HepG2 (cell line): ENCODE results near the gene TPGS1. TPM values are rescaled to one million over a fixed set of nuclear protein-coding genes. Genes with fewer than 3 reads are reported as not detected.

Experiments
- AHR ChIP-seq: IDR thresholded peaks from 2 replicates; pipeline ENCODE4 v1.6.1; 2018; ENCODE audit warnings: missing genetic modification reagents, missing compliant biosample characterization
- CBX1 ChIP-seq: IDR thresholded peaks from one replicate; pipeline ENCODE4 v1.6.1; 2016; ENCODE audit warnings: antibody characterized with exemption, low read depth
- DPF2 ChIP-seq: sonication (generic); formaldehyde crosslinking; IDR thresholded peaks from 2 replicates; pipeline ENCODE4 v1.4.0; 2020; ENCODE audit warnings: mild to moderate bottlenecking, low read depth, missing genetic modification reagents, borderline replicate concordance
- GMEB1 ChIP-seq: sonication (generic); formaldehyde crosslinking; IDR thresholded peaks from 2 replicates; pipeline ENCODE4 v1.5.1; 2020; ENCODE audit warnings: missing genetic modification reagents, mild to moderate bottlenecking, borderline replicate concordance
- MBNL3 ChIP-seq: fragments of 250-450 bp; sonication (Bioruptor Pico); conservative IDR thresholded peaks from 2 replicates; pipeline ENCODE4 v1.8.0; 2022; ENCODE audit warnings: mild to moderate bottlenecking, inconsistent platforms
- MYNN ChIP-seq: sonication (generic); formaldehyde crosslinking; IDR thresholded peaks from 2 replicates; pipeline ENCODE4 v1.4.0; 2020; ENCODE audit warnings: mild to moderate bottlenecking, low read depth, missing genetic modification reagents
- SALL1 ChIP-seq: sonication (generic); formaldehyde crosslinking; IDR thresholded peaks from 2 replicates; pipeline ENCODE4 v1.8.0; 2022; ENCODE audit warnings: mild to moderate bottlenecking, missing genetic modification reagents
- TIGD3 ChIP-seq: sonication (generic); formaldehyde crosslinking; IDR thresholded peaks from 2 replicates; pipeline ENCODE4 v1.5.1; 2020; ENCODE audit warnings: mild to moderate bottlenecking, missing genetic modification reagents, borderline replicate concordance
- YEATS4 ChIP-seq: sonication (generic); formaldehyde crosslinking; IDR thresholded peaks from 2 replicates; pipeline ENCODE4 v1.4.0; 2020; ENCODE audit warnings: missing genetic modification reagents, borderline replicate concordance
- ZBTB1 ChIP-seq: sonication (generic); formaldehyde crosslinking; IDR thresholded peaks from 2 replicates; pipeline ENCODE4 v1.4.0; 2020; ENCODE audit warnings: missing genetic modification reagents, borderline replicate concordance
- ZBTB7B ChIP-seq: sonication (generic); formaldehyde crosslinking; IDR thresholded peaks from 2 replicates; pipeline ENCODE4 v1.4.0; 2020; ENCODE audit warnings: missing genetic modification reagents
- ZFP36L1 ChIP-seq: sonication (generic); formaldehyde crosslinking; IDR thresholded peaks from 2 replicates; pipeline ENCODE4 v1.8.0; 2022; ENCODE audit warnings: mild to moderate bottlenecking, missing genetic modification reagents, moderate library complexity
- ZNF205 ChIP-seq: IDR thresholded peaks from 2 replicates; pipeline ENCODE4 v1.6.1; 2018; ENCODE audit warnings: missing biosample characterization, missing genetic modification reagents
- ZNF512 ChIP-seq: sonication (generic); formaldehyde crosslinking; IDR thresholded peaks from 2 replicates; pipeline ENCODE4 v1.4.0; 2020; ENCODE audit warnings: mild to moderate bottlenecking, missing genetic modification reagents
- ZNF513 ChIP-seq: sonication (generic); formaldehyde crosslinking; conservative IDR thresholded peaks from 2 replicates; pipeline ENCODE4 v1.5.0; 2020; ENCODE audit warnings: missing genetic modification reagents
- ZNF530 ChIP-seq: sonication (generic); formaldehyde crosslinking; IDR thresholded peaks from 2 replicates; pipeline ENCODE4 v1.5.0; 2020; ENCODE audit warnings: low read depth, mild to moderate bottlenecking, missing genetic modification reagents
- ZNF576 ChIP-seq: sonication (generic); formaldehyde crosslinking; IDR thresholded peaks from 2 replicates; pipeline ENCODE4 v1.4.0; 2020; ENCODE audit warnings: mild to moderate bottlenecking, missing genetic modification reagents
- ZNF598 ChIP-seq: sonication (generic); formaldehyde crosslinking; IDR thresholded peaks from 2 replicates; pipeline ENCODE4 v1.5.1; 2020; ENCODE audit warnings: mild to moderate bottlenecking, missing genetic modification reagents, borderline replicate concordance
- polyA plus RNA-seq, 8 experiments: library from polyadenylated mRNA; depleted of rRNA in 3 of 8; stranded (reverse) in 7 of 8; unstranded in 1 of 8; fragments of >200 nt; fragmentation: Illumina TruSeq in 4 of 8; extraction: Trizol in 4 of 8; gene quantifications; 2 replicates each; pipeline versions ENCODE4 v1.2.1 to v1.2.3, GENCODE V29; 2011 to 2016; ENCODE audit warnings: low read depth in 4 of 8, missing spikeins in 1 of 8, mixed read lengths in 1 of 8; ENCODE audit not compliant: insufficient read depth in 1 of 8
- total RNA-seq, 5 experiments: library from RNA; depleted of rRNA; stranded (reverse); fragments of >200 nt; fragmentation: Illumina TruSeq; extraction: Trizol; gene quantifications; 2 replicates each; pipeline ENCODE4 v1.2.3, GENCODE V29; 2016; ENCODE audit warnings: low read depth in 1 of 5
- TF ChIP-seq, protein P1 (sequence below): sonication (generic); formaldehyde crosslinking; IDR thresholded peaks from 2 replicates; pipeline ENCODE4 v1.8.1; 2023; ENCODE audit warnings: mild to moderate bottlenecking, missing genetic modification reagents

TPGS1 gene
- total and polyA plus RNA-seq, 2 of the 13 experiments (the other 11 are each of a cell fraction or from before 2014, with no cell fraction given), result 1.1 to 6.2 TPM

- TF ChIP-seq DPF2 (CRISPR knock-in tag) (no peak), ZNF512 (CRISPR knock-in tag) (no peak), GMEB1 (CRISPR knock-in tag) (peak; percentile 1; the same call in 1 of the 2 replicates), MYNN (CRISPR knock-in tag) (no peak; the same call in 1 of the 2 replicates), ZNF530 (CRISPR knock-in tag) (no peak), AHR (CRISPR knock-in tag) (0 out of 2 replicates have a peak, but pooled peaks have one; percentile 60), ZBTB7B (CRISPR knock-in tag) (peak; percentile 79), ZNF205 (CRISPR knock-in tag) (no peak; the same call in 1 of the 2 replicates), SALL1 (CRISPR knock-in tag) (peak; percentile 62), ZFP36L1 (CRISPR knock-in tag) (no peak), CBX1 (no peak), ZBTB1 (CRISPR knock-in tag) (no peak), TIGD3 (CRISPR knock-in tag) (0 out of 2 replicates have a peak, but pooled peaks have one; percentile 52), ZNF598 (0 out of 2 replicates have a peak, but pooled peaks have one; percentile 16), MBNL3 (CRISPR knock-in tag) (no peak), YEATS4 (CRISPR knock-in tag) (peak; percentile 63; the same call in 1 of the 2 replicates), ZNF513 (CRISPR knock-in tag) (no peak), ZNF576 (CRISPR knock-in tag) (no peak)
- TF ChIP-seq, protein P1, sequence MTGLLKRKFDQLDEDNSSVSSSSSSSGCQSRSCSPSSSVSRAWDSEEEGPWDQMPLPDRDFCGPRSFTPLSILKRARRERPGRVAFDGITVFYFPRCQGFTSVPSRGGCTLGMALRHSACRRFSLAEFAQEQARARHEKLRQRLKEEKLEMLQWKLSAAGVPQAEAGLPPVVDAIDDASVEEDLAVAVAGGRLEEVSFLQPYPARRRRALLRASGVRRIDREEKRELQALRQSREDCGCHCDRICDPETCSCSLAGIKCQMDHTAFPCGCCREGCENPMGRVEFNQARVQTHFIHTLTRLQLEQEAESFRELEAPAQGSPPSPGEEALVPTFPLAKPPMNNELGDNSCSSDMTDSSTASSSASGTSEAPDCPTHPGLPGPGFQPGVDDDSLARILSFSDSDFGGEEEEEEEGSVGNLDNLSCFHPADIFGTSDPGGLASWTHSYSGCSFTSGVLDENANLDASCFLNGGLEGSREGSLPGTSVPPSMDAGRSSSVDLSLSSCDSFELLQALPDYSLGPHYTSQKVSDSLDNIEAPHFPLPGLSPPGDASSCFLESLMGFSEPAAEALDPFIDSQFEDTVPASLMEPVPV (CRISPR knock-in tag), result no peak
Measured at GRCh38 chr19:506404-507285, 652 bp upstream of the TPGS1 start (continued).
